K562 (cell line): ENCODE results near the gene EDNRB. TPM values are rescaled to one million over a fixed set of nuclear protein-coding genes. Genes with fewer than 3 reads are reported as not detected.

Source experiments
- ATAC-seq: fragments of 200-7000 bp; cut with Tn5 transposase; 3 replicates; pipeline ENCODE4 v1.9.1; 2020; ENCODE audit warnings: moderate library complexity
- BruUV-seq: library from RNA; stranded (reverse); fragments of 400-500 nt; replicated peaks from 2 replicates; lab custom pipeline; 2021; lab: Mats Ljungman, UMichigan
- CTCF ChIA-PET: fragments of 300-600 bp; formaldehyde crosslinking; extraction: SDS; loops from one replicate; lab custom pipeline; 2021; ENCODE audit warnings: low intra/inter-chr PET ratio; lab: Yijun Ruan, JAX
- POLR2A ChIA-PET: fragments of 300-600, 350-650 bp; sonication (Branson Sonifier 250); formaldehyde crosslinking; extraction: SDS; loops from one replicate; lab custom pipeline; 2021; ENCODE audit warnings: antibody characterized with exemption, inconsistent platforms; lab: Yijun Ruan, JAX
- DNase-seq, 4 experiments: peaks; one replicate each; pipeline versions ENCODE4 v3.0.0 to v3.0.0-alpha.2; 2011 to 2018; ENCODE audit warnings: low spot score in 3 of 4, mixed read lengths in 3 of 4; ENCODE audit errors: extremely low read depth in 1 of 4
- FAIRE-seq: peaks from 2 replicates; lab custom pipeline; 2011; peaks lifted over from hg19 to GRCh38; lab: Jason Lieb, UNC
- H2AFZ ChIP-seq: 2 replicates; pipeline ENCODE4 v1.6.0; 2011; ENCODE audit warnings: low read depth, low read length, control low read depth, inconsistent platforms
- H3K27ac ChIP-seq: fragments of 200-600 bp; 3 replicates; pipeline ENCODE4 v1.8.0; 2011; ENCODE audit warnings: low read depth, mild to moderate bottlenecking, control low read depth, inconsistent platforms, low read length, moderate library complexity, mixed read lengths; ENCODE audit errors: extremely low read depth
- H3K27me3 ChIP-seq, 2 experiments: fragments of 300-600 bp in 1 of 2; 2 replicates in 1 of 2; 3 replicates in 1 of 2; pipeline versions ENCODE4 v1.6.0 to v1.8.0; 2011; ENCODE audit warnings: inconsistent platforms in 2 of 2, low read length in 2 of 2, mild to moderate bottlenecking in 1 of 2, mixed read lengths in 1 of 2, moderate library complexity in 1 of 2; ENCODE audit not compliant: control insufficient read depth in 2 of 2, insufficient read depth in 2 of 2
- H3K36me3 ChIP-seq: fragments of 300-600 bp; 3 replicates; pipeline ENCODE4 v1.8.0; 2011; ENCODE audit warnings: mild to moderate bottlenecking, low read length, inconsistent platforms; ENCODE audit not compliant: control insufficient read depth, insufficient read depth
- H3K4me1 ChIP-seq, 2 experiments: fragments of 200-600 bp in 1 of 2; replicated peaks in 1 of 2; 2 replicates in 1 of 2; 3 replicates in 1 of 2; pipeline versions ENCODE4 v1.5.1 to v1.8.0; 2011; ENCODE audit warnings: inconsistent platforms in 2 of 2, low read length in 2 of 2, mild to moderate bottlenecking in 1 of 2, mixed read lengths in 1 of 2, moderate library complexity in 1 of 2; ENCODE audit not compliant: control insufficient read depth in 2 of 2, insufficient read depth in 2 of 2
- H3K4me2 ChIP-seq: 2 replicates; pipeline ENCODE4 v1.6.1; 2011; ENCODE audit warnings: low read length, control low read depth, inconsistent platforms, mixed read lengths; ENCODE audit not compliant: insufficient read depth
- H3K4me3 ChIP-seq: fragments of 200-600 bp; sonication (generic), shearing (Covaris generic); 2 replicates; pipeline ENCODE4 v1.5.1; 2016; ENCODE audit warnings: control low read depth, inconsistent platforms
- H3K79me2 ChIP-seq: fragments of 200-600 bp; 3 replicates; pipeline ENCODE4 v1.8.0; 2011; ENCODE audit warnings: low read length, inconsistent platforms; ENCODE audit not compliant: control insufficient read depth, insufficient read depth
- H3K9ac ChIP-seq, 2 experiments: 2 replicates each; pipeline versions ENCODE4 v1.6.0 to v1.6.1; 2011; ENCODE audit warnings: low read depth in 2 of 2, low read length in 2 of 2, control low read depth in 1 of 2, inconsistent platforms in 1 of 2, mild to moderate bottlenecking in 1 of 2, mixed read lengths in 1 of 2; ENCODE audit not compliant: insufficient read depth in 1 of 2
- H3K9me1 ChIP-seq: one replicate; pipeline ENCODE4 v1.6.0; 2011; ENCODE audit warnings: inconsistent platforms, mild to moderate bottlenecking, low read length, moderate library complexity; ENCODE audit not compliant: control insufficient read depth, insufficient read depth
- H3K9me3 ChIP-seq: replicated peaks from 2 replicates; pipeline ENCODE4 v1.5.1; 2011; ENCODE audit warnings: low read depth, low read length, inconsistent platforms; ENCODE audit not compliant: control insufficient read depth, insufficient read depth
- H4K20me1 ChIP-seq: replicated peaks from 2 replicates; pipeline ENCODE4 v1.6.1; 2011; ENCODE audit warnings: low read length, inconsistent platforms, mixed read lengths; ENCODE audit not compliant: control insufficient read depth, insufficient read depth
- ASH1L ChIP-seq: fragments of 450-650 bp; IDR thresholded peaks from 2 replicates; pipeline ENCODE4 v1.6.1; 2018; ENCODE audit warnings: borderline replicate concordance, mild to moderate bottlenecking, low read depth; ENCODE audit not compliant: partially characterized antibody
- ATF3 ChIP-seq, 2 experiments: fragments of 450-650 bp in 1 of 2; sonication (generic) in 1 of 2; formaldehyde crosslinking in 1 of 2; IDR thresholded peaks in 1 of 2; conservative IDR thresholded peaks in 1 of 2; 2 replicates each; pipeline versions ENCODE4 v1.6.1 to v1.8.1; 2016 to 2023; ENCODE audit warnings: mild to moderate bottlenecking in 2 of 2, moderate library complexity in 2 of 2, inconsistent platforms in 1 of 2, missing genetic modification reagents in 1 of 2
- CBX8 ChIP-seq: fragments of 200-600 bp; sonication (generic); IDR thresholded peaks from 2 replicates; pipeline ENCODE4 v1.6.1; 2012; ENCODE audit warnings: borderline replicate concordance, mixed run types, low read depth, mild to moderate bottlenecking, moderate library complexity, mixed read lengths, low read length, control low read depth, inconsistent platforms; ENCODE audit not compliant: poor library complexity, severe bottlenecking; ENCODE audit errors: extremely low read depth
- CHAMP1 ChIP-seq: fragments of 450-650 bp; IDR thresholded peaks from 2 replicates; pipeline ENCODE4 v1.6.1; 2016; ENCODE audit warnings: mild to moderate bottlenecking
- HMGN3 ChIP-seq: IDR thresholded peaks from 2 replicates; pipeline ENCODE4 v1.6.1; 2011; ENCODE audit warnings: borderline replicate concordance, low read depth, mild to moderate bottlenecking, mixed read lengths, low read length; ENCODE audit not compliant: insufficient read length; ENCODE audit errors: extremely low read depth
- SAFB2 ChIP-seq: fragments of 200-400 bp; formaldehyde crosslinking; IDR thresholded peaks from 2 replicates; pipeline ENCODE4 v1.6.1; 2018; ENCODE audit warnings: borderline replicate concordance, low read length, low read depth, moderate library complexity; ENCODE audit not compliant: severe bottlenecking
- SRSF9 ChIP-seq: fragments of 200-400 bp; formaldehyde crosslinking; IDR thresholded peaks from 2 replicates; pipeline ENCODE4 v1.6.1; 2017; ENCODE audit warnings: low read depth, low read length, borderline replicate concordance
- ZNF41 ChIP-seq: fragments of 250-450 bp; sonication (Bioruptor Pico); conservative IDR thresholded peaks from 2 replicates; pipeline ENCODE4 v1.4.0; 2020; ENCODE audit warnings: mild to moderate bottlenecking
- WGBS: fragments of 100-300 bp; shearing (Covaris generic); methylation state at CpG from one replicate; pipeline ENCODE4 v1.1.6; 2016; ENCODE audit warnings: low coverage, mixed read lengths; ENCODE audit not compliant: insufficient coverage; ENCODE audit errors: missing lambda C conversion rate; 5-methylcytosine and 5-hydroxymethylcytosine counted together
- in situ Hi-C: fragments of 300-500 bp; cut with MboI; formaldehyde crosslinking; loops from 4 replicates; pipeline ENCODE4 v1.15.0; 2018; ENCODE audit warnings: inconsistent platforms, mixed read lengths
- intact Hi-C: fragments of 100-400 bp; cut with micrococcal nuclease; formaldehyde crosslinking; loops from 2 replicates; pipeline ENCODE4 v1.14.2; 2022
- polyA plus RNA-seq, 8 experiments: library from polyadenylated mRNA; depleted of rRNA in 4 of 8; stranded (reverse) in 5 of 8; unstranded in 3 of 8; fragments of >200 nt; fragmentation: Nextera tagmentation in 2 of 8; fragmentation: Illumina TruSeq in 1 of 8; extraction: Ambion mirVana in 2 of 8; extraction: Trizol in 1 of 8; gene quantifications; 2 replicates each; pipeline versions ENCODE4 v1.2.1 to v1.2.3, GENCODE V29; 2011 to 2014; ENCODE audit warnings: inconsistent platforms in 1 of 8, missing spikeins in 1 of 8
- total RNA-seq, 7 experiments: library from RNA; depleted of rRNA in 6 of 7; stranded (reverse); fragments of >200 nt in 6 of 7; fragmentation: Illumina TruSeq in 2 of 7; extraction: Trizol in 2 of 7; gene quantifications; 2 replicates each; pipeline versions ENCODE4 v1.2.1 to v1.2.3, GENCODE V29; 2011 to 2021; ENCODE audit warnings: low replicate concordance in 1 of 7
- TF ChIP-seq, protein P1 (sequence below): fragments of 450-650 bp; IDR thresholded peaks from one replicate; pipeline ENCODE4 v1.6.1; 2018; ENCODE audit warnings: mild to moderate bottlenecking, moderate library complexity; ENCODE audit not compliant: partially characterized antibody

Gene EDNRB
- total and polyA plus RNA-seq, 9 of the 15 experiments (the other 6 are each of a cell fraction or from before 2014, with no cell fraction given) = 0.04 TPM; not detected in 8

- TF ChIP-seq ASH1L (no peak), HMGN3 (no peak)
- TF ChIP-seq, protein P1, sequence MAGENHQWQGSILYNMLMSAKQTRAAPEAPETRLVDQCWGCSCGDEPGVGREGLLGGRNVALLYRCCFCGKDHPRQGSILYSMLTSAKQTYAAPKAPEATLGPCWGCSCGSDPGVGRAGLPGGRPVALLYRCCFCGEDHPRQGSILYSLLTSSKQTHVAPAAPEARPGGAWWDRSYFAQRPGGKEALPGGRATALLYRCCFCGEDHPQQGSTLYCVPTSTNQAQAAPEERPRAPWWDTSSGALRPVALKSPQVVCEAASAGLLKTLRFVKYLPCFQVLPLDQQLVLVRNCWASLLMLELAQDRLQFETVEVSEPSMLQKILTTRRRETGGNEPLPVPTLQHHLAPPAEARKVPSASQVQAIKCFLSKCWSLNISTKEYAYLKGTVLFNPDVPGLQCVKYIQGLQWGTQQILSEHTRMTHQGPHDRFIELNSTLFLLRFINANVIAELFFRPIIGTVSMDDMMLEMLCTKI = no peak
These were observed 61.0 kb downstream of the EDNRB start (continued) for GRCh38 chr13:77857531-77858209.

- Histone ChIP-seq H3K27ac (no peak overlapping the region), H3K79me2 (no peaks in the 10 kb centered on the region), H3K4me2 (no peak overlapping the region), H3K27me3 (no peaks in the 10 kb centered on the region), H3K4me1 (no peaks in the 10 kb centered on the region), H3K9ac (no peak overlapping the region), H4K20me1 (no peaks in the 10 kb centered on the region), H3K9me3 (no peaks in the 10 kb centered on the region), H3K36me3 (no peaks in the 10 kb centered on the region), H3K9me1 (no peaks in the 10 kb centered on the region), H2AFZ (no peak overlapping the region), H3K4me3 (no peak overlapping the region)
- CTCF ChIA-PET = no interaction called here
- 5% methylated on average over 3 of the region's 4 CpGs for WGBS
- BruUV-seq = no TSS peak
- no peak for ATAC-seq
- intact Hi-C loops (no loop called here), in situ Hi-C loops (no loop called here)
- FAIRE-seq = no peak
- DNase-seq = no peak
- POLR2A ChIA-PET = no interaction called here
- TF ChIP-seq SRSF9 (no peak), ZNF41 (no peak), CHAMP1 (no peak), SAFB2 (no peak), ATF3 (IDR thresholded peaks at IDR 0.05) (no peak), ATF3 (CRISPR knock-in tag; conservative IDR thresholded peaks at IDR 0.05) (no peak), CBX8 (no peak)
These were observed 64.9 kb downstream of the EDNRB start for GRCh38 chr13:77853703-77854102.
